GM19463 (cell line): ENCODE results near the gene UCN2.
"Not testable (repeated sequence)": the region's sequence is repeated elsewhere in the genome, so short reads cannot be mapped to it uniquely, and the experiment has no call there.

ENCODE experiments used
- ATAC-seq: cut with Tn5 transposase; IDR thresholded peaks from one replicate; pipeline ENCODE4 v1.9.1; 2021; ENCODE audit warnings: mild to moderate bottlenecking, moderate library complexity; ENCODE audit not compliant: unreplicated experiment

Gene UCN2

DNA sequence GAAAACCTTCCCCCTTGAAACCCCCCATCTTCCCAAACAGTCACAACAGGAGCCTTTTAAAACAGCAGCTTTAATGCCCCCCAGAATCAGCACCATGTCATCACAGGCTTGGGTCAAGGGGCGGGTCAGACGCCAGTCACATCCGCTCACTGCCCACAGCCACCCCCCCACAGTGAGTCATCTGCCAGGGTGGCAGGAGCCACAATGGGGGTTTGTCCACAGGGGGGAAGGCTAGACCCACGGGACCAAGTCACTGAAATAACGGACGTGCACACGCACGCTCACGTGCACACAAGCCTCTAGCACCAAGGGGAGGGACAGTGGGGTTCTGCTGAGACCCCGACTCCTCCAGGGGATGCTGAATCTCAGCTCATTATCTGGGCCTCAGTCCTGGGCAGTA is 441 bp upstream of the UCN2 start:
- ATAC-seq, result no peak

DNA sequence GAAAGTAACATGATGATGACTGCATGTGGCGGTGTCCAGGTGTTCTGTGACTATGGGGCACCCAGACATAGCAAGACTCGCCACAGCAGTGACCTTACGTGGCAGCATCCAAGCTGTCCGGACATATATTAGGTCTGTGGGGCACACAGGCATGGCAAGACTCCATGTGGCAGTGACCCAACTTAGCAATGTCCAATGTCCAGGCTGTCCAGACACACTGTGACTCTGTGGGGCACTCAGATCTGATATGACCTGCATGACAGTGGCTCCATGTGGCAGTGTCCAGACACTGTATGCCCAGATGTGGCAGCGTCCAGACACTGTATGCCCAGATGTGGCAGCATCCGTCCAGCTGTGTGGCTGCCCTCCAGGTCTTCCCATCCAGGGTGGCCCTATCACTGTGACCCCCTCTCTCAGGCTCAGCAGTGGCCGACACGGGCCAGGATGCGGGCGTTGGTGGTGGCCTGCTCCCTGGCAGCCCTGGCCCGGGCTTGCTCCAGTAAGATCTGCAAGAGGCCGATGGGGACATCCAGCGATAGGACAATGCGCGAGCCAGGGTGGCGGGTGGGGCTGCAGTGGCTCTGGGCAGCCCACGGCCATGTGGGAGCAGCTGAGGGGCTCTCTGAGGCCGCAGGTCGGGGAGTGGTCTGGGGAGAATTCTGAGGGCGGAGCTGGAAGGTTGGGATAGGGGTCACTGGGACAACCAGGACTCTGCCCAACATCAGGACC is 1.1 kb downstream of the UCN2 start:
- ATAC-seq, result no peak

DNA sequence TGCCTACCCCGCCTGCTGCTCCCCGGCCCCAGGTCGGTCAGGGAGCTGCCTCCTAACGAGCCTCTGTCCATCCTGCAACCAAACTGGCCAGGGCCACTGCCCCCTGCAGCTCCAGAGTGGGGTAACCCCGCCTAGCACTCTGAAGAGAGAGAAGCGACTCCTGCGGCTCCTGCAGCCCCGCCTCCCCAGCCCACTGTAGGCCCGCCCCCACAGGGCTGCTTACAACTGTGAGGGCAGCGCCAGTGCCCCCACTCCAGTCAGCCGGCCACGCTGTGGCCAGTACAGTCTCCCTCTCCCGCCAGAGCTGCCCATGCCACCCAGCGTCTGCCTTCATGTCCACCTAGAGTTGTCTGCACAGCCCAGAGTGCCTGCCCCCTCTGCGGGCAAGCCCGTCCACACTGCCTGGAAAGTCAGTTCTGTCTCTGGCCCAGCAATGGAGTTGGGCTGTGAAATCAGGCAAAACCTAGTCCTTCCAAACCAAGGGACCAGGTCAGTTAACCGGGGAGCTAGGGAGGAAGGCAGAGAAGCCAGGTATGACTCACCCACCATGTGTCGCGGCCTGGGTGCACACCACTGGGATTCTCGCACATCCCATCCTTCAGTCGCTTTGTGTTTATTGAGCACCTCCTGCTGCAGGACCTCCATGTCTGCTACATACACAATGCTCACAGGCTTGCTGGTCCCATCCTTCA is 2.4 kb downstream of the UCN2 start:
- ATAC-seq, result no peak

DNA sequence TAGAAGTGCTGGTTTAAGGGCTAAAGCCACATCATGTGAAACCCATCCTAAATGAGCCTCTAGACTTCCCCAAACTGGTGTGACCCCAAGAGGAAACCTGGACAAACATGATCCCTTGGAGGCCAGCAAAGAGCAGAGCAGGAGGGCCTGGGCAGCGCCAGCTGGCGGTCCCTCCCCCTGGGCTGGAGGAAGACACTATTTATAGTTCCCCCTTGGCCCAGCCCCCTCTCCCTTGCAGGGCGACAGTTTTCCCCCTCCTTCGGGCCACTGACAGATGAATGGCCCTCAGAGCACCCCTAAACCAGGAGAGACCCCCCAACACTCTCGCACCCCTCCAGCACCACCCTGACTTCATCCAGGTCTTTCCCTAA is 2.9 kb downstream of the UCN2 start:
- ATAC-seq, result no peak

DNA sequence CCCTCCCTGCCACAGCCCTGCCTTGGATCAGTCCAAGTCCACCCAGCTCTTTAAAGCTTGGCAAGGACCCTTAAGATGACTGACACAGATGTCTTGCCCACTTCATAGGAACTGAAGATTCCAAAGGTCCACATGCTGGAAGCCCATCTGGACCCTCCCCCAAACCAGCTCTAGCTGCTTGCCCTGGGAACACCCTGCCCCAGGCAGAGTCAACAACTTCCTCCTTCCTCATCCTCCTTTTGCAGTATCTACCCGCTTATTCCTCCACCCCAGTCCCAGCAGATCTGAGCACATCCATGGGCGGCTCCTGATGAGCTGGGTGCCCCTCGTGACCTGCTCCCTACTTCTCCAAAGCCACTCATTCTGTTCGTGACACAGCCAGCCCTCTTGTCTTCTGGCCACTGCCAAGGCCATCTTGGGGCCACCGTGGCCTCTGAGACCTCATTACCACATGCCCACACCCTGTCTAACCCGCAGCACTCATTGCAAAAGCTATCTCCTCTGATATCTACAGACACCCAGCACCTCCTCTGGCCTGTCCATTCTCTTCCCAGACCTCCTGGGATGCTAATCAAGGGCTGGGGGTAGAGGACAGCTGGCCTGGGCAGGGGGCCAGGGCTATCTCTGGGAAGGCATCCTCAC is 5.0 kb downstream of the UCN2 start:
- ATAC-seq, result no peak

DNA sequence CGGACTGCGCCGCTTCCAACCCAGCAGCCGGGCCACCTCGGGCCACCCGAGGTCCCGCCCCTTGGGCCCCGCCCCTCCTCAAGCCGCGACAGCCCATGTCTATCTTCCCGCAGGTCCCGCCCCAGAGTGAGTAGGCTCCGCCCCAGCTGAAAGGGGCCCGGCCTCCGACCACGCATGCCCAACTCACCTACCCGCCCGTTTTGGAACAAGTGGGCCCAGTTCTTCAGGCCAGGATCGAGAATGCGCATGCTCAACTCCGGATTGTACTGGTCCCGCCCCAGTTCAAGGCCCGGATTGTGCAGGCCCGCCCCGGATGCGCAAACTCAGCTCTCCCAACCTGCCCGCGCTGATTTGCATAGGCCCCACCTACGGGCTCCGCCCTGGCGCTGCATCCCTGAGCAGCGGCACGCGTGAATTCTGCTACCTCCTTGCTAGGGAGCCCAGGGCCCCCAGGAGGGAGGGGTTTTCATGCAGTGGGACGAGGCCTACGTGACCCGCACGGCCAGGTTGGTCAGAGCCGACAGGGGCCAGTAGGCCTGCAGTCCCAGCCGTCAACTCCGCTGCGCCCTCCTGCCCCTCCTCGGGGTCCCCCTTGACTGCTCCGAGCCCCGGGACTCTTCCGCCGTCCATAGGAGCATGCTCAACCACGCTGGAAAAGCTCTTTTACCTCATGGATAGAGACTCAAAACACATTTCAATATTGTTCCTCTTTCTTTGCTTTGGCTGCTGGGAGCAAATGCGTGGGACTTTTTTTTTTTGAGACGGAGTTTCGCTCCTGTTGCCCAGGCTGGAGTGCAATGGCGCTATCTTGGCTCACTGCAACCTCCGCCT is 6.6 kb downstream of the UCN2 start, which contains the start of gene PFKFB4:
TSS of gene PFKFB4 (minus strand) at position 8 of the 831 bp plus-strand sequence. CDS start 26 bp downstream, outside the sequence.
- ATAC-seq, result peak; percentile 84

DNA sequence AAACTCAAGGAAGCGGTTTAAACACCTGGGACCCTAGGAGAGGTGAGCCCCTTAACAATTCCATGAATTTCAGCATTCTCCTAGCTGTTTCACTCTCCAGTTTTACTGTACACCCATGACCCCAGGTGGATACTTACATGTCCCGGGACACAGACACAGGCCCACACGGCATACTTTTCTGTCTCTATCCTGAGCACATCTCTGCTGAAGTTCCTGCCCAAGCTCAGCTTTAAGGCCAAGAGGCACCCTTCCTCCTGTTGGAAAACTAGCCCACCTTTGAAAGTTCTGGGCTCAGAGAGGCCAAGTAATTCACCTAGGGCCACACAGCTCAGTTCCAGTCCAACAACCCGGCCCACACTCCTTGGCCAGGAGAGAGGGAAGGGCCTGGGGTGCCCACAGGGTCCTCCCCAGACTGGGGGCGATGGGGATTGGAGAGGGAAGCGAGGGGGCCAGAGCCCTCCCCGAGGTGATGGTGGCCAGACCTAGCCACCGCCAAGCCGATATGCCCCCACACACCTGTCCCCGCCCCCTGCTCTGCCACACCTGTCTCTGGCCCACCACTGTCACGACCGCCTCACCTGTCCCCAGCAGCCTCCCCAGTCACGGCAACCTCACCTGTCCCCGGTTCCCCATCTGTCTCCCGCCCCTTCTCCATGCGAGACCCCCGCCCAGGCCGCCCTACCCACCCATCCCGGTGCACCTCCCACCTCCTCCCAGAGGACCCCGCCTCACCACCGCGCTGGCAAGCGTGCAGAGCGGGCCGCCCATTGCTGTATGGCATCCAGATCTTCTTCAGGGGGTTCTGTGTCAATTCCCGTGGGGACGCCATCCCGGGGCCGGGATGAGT is 7.4 kb downstream of the UCN2 start:
- ATAC-seq, result no peak

DNA sequence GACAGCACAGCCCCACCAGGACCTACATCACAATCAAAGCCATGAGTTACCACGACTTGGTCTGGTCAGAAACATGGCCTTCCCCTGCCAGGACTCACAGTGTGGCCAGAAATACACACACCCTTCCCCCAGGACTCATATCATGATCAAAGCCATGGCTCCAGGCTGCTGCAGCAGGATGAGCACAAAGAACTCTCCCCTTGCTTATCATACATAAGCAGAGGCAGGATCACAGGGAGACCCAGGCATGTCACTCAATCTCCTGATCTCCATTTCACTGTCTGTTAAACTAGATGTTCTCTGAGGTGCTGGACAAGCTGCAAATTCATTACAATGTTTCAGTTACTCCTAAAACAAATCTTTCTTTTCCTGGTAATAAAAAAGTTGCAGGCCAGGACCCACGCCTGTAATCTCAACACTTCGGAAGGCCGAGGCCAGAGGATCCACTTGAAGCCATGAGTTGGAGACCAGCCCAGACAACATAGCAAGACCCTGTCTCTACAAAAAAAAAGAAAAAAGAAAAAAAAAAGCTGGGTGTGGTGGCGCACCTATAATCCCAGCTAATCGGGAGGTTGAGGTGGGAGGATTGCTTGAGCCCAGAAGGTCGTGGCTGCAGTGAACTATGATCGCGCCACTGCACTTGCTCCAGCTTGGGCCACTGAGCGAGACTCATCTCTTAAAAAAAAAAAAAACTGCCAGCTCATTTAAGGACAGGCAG is 8.2 kb downstream of the UCN2 start:
- ATAC-seq, result no peak

DNA sequence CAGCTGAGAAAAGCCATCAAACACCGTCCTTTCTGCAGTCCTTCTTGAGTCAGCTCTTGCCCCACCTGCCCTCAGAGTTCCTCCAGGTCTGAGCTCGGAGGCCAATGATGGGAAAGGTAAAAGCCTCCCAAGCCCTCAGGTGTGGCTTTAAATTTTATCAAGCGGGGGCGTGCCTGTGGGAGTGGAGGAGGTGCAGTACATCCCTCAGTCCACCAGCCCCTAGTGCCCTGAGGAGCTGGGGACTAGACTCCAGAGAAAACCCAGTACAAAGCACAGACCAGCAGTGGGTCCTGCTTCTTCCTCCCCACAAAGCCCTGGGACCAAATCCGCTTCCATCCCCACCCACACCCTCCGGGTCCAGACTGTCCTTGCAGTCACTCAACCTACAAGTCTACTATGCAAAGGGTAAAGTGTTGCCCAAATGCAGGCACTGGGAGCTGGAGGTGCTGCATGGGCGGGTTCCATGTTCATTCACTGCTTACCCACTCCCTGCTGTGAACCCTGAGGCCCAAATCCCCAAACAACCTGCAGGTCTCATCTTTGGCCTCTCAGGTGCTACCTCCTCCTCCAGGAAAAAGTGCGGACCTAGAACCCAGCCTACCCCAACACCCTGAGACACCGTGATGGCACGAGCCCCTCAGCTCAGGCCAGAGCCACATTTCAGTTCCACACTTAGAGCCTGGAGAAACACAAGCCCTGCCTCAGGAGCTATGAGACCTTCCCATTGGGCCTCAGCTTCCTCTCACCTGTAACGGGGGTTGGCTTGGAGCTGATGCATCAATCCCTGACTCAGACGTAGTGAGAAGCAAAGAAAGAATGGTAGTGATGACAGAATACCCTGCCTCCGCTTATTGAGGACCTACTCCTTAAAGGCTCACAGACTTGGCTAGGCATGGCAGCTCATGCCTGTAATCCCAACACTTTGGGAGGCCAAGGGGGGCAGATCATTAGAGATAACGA is 9.4 kb downstream of the UCN2 start:
- ATAC-seq, result no peak

DNA sequence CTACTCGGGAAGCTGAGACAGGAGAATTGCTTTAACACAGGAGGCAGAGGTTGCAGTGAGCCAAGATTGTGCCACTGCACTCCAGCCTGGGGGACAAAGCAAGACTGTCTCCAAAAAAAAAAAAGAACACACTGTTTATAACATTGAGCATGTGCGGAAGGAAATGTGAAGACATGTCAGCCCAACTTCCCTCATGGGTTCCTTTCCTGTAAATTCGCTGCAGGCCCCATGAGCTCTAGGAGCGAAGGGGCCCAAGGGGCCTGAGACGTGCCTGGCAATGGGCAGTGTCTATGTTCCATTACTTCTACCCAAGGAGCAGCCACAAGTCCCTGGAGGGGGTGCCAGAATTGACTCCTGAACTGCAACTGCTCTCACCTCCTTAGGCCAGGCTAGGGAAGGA is 10.2 kb downstream of the UCN2 start:
- no peak for ATAC-seq

DNA sequence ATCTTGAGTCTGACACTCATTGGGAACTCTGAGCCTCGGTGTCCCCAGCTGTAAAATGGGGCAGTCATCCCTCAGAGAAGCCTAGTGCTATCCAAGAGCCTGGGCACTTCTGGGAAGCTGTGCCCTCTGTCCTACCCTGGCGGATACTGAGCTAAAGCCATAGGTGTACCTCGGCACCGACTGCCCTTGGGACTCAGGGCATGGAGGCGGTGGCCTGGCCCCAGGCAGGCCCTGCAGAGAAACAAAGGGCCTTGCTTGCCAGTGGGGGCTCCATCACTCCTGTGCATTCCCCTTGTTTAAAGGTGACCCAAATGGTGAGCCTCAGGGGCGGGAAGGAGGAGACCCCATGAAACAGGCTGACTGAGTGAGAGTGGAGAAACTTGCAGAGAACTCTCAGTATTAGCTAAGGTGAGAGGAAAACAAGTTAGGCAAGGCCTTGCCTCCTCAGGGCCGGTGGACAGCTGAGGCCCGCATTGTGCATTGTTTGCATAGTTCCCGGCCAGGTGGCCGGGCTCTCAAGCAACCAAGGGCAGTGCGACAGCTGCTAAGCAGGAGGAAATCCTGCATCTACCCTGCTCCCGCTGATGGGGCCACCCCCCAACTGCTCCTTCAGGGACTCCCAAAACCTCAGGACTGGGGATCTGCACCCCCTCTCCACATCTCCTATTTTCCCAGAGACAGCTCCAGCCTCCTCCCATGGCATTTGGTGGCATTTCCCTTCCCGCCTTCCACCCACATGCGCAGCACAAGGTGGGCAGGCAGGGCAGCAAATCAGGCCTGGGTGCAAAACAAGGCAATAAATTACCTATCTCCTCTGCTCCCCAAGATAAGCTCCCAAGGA is 11.2 kb downstream of the UCN2 start:
- no peak for ATAC-seq

DNA sequence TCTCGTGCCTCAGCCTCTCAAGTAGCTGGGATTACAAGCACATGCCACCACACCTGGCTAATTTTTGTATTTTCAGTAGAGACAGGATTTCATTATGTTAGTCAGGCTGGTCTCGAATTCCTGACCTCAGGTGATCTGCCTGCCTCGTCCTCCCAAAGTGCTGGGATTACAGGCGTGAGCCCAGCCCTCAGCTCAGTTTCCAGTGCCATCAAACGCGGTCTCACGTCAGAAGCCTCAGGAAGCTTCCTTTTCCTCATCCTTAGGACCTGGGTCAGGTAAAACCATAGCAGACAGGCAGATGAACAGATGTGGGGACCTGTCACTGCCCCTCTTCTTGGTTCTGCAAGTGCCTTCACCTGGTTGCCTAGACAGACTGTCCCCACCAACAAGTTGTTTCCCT is 11.9 kb downstream of the UCN2 start:
- not testable (repeated sequence) for ATAC-seq

DNA sequence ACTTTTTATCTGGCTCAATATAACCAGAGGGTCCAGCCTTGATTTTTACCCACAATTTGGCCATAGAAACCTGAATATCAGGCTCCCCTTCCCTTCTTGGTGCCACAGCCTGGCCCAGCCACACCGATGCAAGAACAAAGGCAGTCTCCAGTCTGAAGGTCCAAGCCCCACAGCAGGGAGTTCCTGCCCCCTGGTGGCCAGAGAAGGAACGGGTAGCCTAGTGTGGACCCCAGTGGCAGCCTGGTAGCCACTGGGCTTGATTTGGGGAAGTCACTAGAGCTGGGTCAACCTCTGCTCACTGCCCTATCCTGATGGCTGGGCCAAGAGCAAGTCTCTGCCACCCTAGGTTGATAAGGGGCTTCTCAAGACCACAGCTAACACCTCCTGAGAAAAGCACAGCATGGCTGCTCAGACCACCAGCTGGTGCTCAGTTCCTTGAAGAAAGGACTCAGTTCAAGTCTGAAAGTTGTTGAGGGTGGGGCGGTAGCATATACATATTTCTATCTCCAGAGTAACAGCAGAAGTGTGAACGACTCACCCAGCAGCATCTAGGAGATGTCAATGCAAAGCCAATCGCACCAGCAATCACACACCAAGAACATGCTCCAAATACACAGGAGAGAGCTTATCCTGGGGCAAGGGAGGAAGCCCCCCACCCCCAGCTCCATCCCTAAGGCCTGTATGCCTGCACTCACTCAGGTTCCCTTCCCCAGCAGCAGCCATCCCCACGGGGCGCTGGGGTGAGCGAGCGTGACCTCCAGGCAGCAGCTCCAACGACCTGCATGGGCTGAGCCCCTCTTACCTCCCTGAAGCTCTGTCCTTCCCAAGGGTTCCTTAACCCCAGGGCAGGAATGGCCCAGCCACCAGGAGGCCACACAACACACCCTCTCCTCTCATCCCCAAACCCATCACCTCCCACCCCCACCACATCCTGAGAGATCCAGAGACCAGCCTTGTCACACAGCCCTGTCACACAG is 14.6 kb downstream of the UCN2 start:
- peak; percentile 71 for ATAC-seq

DNA sequence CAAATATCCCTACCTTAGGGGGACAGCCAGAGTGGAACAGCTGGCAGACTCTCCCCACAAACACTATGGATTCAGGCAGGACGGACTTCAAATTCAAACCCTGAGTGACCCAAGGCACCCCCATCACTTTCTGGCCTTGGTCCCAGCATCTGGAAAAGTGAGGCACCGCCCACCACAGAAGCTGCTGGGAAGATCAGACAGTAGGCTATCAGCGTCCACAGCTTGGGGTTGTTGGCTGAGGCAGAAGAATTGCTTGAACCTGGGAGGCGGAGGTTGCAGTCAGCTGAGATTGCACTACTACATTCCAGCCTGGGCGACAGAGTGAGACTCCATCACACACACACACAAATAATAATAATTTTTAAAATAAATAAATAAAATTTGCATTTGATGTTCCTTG is 15.5 kb downstream of the UCN2 start:
- no peak for ATAC-seq

DNA sequence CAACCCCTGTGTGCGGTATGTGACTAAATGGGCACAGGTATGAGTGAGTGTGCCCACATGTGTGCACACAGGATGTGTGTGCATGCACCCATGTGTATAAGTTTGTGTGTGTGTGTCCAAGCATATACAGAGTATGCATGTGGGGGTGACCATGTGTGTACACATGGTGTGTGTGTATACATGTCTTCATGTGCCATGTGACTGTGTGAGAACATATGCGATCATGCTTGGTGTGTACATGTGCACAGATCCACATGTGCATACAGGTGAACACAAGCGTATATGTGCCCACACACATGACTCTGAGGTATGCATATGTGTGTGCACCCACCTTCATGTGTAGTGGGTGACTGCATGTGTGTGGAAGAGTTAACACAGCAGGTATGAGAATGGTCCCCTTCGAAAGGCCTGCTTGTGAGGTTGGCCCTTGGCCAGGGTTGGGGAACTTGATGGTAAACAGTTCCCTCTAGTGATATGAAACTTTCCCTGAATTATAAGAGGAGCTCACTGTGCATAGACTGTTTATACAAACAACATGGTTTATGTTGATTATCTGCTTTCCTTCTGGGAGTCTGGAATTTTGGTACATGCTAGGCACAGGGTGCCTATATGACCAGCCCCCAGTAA is 17.3 kb downstream of the UCN2 start:
- ATAC-seq, result no peak

DNA sequence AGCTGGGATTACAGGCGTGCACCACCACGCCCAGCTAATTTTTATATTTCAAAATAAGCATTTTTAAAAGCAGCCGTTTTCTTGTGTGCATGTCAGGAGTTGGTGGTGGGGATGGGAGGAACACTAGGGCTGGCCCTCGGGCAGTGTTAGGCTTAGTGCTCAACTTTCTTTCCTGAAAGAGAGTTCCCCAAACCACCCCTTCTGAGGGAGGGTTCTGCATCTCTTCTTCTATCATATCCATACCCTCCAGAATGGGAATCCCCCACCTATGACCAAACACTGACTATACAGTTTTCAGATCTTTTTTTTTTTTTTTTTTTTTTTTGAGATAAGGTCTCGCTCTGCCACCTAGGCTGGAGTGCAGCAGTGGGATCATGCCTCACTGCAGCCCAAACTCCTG is 19.4 kb downstream of the UCN2 start:
- ATAC-seq, result no peak
